H7 (cell line): ENCODE data around the gene MEX3C. TPM values are rescaled to one million over a fixed set of nuclear protein-coding genes. Genes with fewer than 3 reads are reported as not detected.

Experiments used
- DNase-seq: peaks from one replicate; pipeline ENCODE4 v3.0.0; 2012
- H3K27me3 ChIP-seq: 2 replicates; pipeline ENCODE4 v1.6.0; 2011; ENCODE audit warnings: mild to moderate bottlenecking, low read length; ENCODE audit not compliant: control insufficient read depth, insufficient read depth
- H3K36me3 ChIP-seq: replicated peaks from 2 replicates; pipeline ENCODE4 v1.5.1; 2011; ENCODE audit warnings: low read length; ENCODE audit not compliant: control insufficient read depth, insufficient read depth
- H3K4me3 ChIP-seq: 2 replicates; pipeline ENCODE4 v1.5.1; 2011; ENCODE audit warnings: low read depth, mild to moderate bottlenecking, control low read depth, low read length, moderate library complexity; ENCODE audit not compliant: insufficient read depth
- total RNA-seq: library from RNA; depleted of rRNA; stranded (reverse); fragments of >200 nt; shearing (Covaris generic); gene quantifications from 2 replicates; pipeline ENCODE4 v1.2.3, GENCODE V29; 2014

Gene MEX3C
- total RNA-seq, 1 experiment from 2014 or later, result 69.8 TPM

GRCh38 chr18:51151568-51152511 lies 45.6 kb downstream of the MEX3C start:
- H3K36me3 ChIP-seq, result no peaks in the 10 kb centered on the region
- DNase-seq, result peak; percentile 55
- no peaks in the 10 kb centered on the region for H3K27me3 ChIP-seq
- H3K4me3 ChIP-seq, result no peak overlapping the region

- no peak overlapping the region for H3K4me3 ChIP-seq
- DNase-seq, result no peak
- no peaks in the 10 kb centered on the region for H3K27me3 ChIP-seq
- H3K36me3 ChIP-seq, result no peaks in the 10 kb centered on the region
These were observed 46.3 kb downstream of the MEX3C start for GRCh38 chr18:51151185-51151567.

- H3K27me3 ChIP-seq, result no peaks in the 10 kb centered on the region
- DNase-seq, result no peak
- H3K4me3 ChIP-seq, result no peak overlapping the region
- H3K36me3 ChIP-seq, result no peaks in the 10 kb centered on the region
These were observed 47.3 kb downstream of the MEX3C start for GRCh38 chr18:51150113-51150700.

GRCh38 chr18:51149670-51150069 lies 47.8 kb downstream of the MEX3C start:
- no peaks in the 10 kb centered on the region for H3K36me3 ChIP-seq
- H3K27me3 ChIP-seq, result no peaks in the 10 kb centered on the region
- no peak for DNase-seq
- H3K4me3 ChIP-seq, result no peak overlapping the region

- DNase-seq, result no peak
- H3K36me3 ChIP-seq, result no peaks in the 10 kb centered on the region
- no peak overlapping the region for H3K4me3 ChIP-seq
These were observed 50.6 kb downstream of the MEX3C start for GRCh38 chr18:51146909-51147308.

GRCh38 chr18:51138936-51139335 lies 58.5 kb downstream of the MEX3C start:
- H3K4me3 ChIP-seq, result no peak overlapping the region
- H3K27me3 ChIP-seq, result no peaks in the 10 kb centered on the region
- DNase-seq, result no peak
- no peaks in the 10 kb centered on the region for H3K36me3 ChIP-seq

More at GRCh38 chr18:51146909-51147308, 50.6 kb downstream of the MEX3C start:
- no peaks in the 10 kb centered on the region for H3K27me3 ChIP-seq

- no peaks in the 10 kb centered on the region for H3K27me3 ChIP-seq
- H3K4me3 ChIP-seq, result no peak overlapping the region
- H3K36me3 ChIP-seq, result no peaks in the 10 kb centered on the region
- no peak for DNase-seq
These were observed 59.6 kb downstream of the MEX3C start for GRCh38 chr18:51137891-51138290.

- no peaks in the 10 kb centered on the region for H3K36me3 ChIP-seq
- no peak for DNase-seq
- H3K4me3 ChIP-seq, result no peak overlapping the region
- H3K27me3 ChIP-seq, result no peaks in the 10 kb centered on the region
These were observed 60.3 kb downstream of the MEX3C start for GRCh38 chr18:51137026-51137729.

GRCh38 chr18:51135795-51136194 lies 61.7 kb downstream of the MEX3C start:
- no peaks in the 10 kb centered on the region for H3K36me3 ChIP-seq
- H3K27me3 ChIP-seq, result no peaks in the 10 kb centered on the region
- no peak overlapping the region for H3K4me3 ChIP-seq
- DNase-seq, result peak; percentile 72

- Histone ChIP-seq H3K36me3 (no peaks in the 10 kb centered on the region), H3K4me3 (no peak overlapping the region), H3K27me3 (no peaks in the 10 kb centered on the region)
- no peak for DNase-seq
These were observed 62.1 kb downstream of the MEX3C start for GRCh38 chr18:51135364-51135763.

- Histone ChIP-seq H3K36me3 (no peaks in the 10 kb centered on the region), H3K4me3 (no peak overlapping the region), H3K27me3 (no peaks in the 10 kb centered on the region)
- DNase-seq, result no peak
These were observed 62.8 kb downstream of the MEX3C start for GRCh38 chr18:51134721-51135120.

GRCh38 chr18:51133580-51134160 lies 63.8 kb downstream of the MEX3C start:
- Histone ChIP-seq H3K27me3 (no peaks in the 10 kb centered on the region), H3K4me3 (no peak overlapping the region), H3K36me3 (no peaks in the 10 kb centered on the region)
- DNase-seq, result no peak

- H3K36me3 ChIP-seq, result no peaks in the 10 kb centered on the region
- no peak for DNase-seq
- H3K4me3 ChIP-seq, result no peak overlapping the region
- no peaks in the 10 kb centered on the region for H3K27me3 ChIP-seq
These were observed 65.1 kb downstream of the MEX3C start for GRCh38 chr18:51132256-51132935.

GRCh38 chr18:51128533-51128932 lies 68.9 kb downstream of the MEX3C start:
- Histone ChIP-seq H3K36me3 (no peaks in the 10 kb centered on the region), H3K4me3 (no peak overlapping the region), H3K27me3 (no peaks in the 10 kb centered on the region)
- DNase-seq, result no peak
